Cardiac fibroblast (primary cell): ENCODE results near the gene TMEM38A.

Source experiments
- DNase-seq, 2 donors: peaks; one replicate each; pipeline versions ENCODE4 v3.0.0 to v3.0.0-alpha.2; 2010; ENCODE audit warnings: low read depth in 2 of 2
- H3K4me3 ChIP-seq, 2 donors: replicated peaks in 1 of 2; 1 replicate in 1 of 2; 2 replicates in 1 of 2; pipeline ENCODE4 v1.5.1; 2011; ENCODE audit warnings: low read depth in 2 of 2, low read length in 2 of 2, mild to moderate bottlenecking in 2 of 2, moderate library complexity in 1 of 2
- CTCF ChIP-seq: IDR thresholded peaks from one replicate; pipeline ENCODE4 v1.5.1; 2011; ENCODE audit warnings: low read depth, mild to moderate bottlenecking, low read length, inconsistent platforms

The TMEM38A gene

DNA sequence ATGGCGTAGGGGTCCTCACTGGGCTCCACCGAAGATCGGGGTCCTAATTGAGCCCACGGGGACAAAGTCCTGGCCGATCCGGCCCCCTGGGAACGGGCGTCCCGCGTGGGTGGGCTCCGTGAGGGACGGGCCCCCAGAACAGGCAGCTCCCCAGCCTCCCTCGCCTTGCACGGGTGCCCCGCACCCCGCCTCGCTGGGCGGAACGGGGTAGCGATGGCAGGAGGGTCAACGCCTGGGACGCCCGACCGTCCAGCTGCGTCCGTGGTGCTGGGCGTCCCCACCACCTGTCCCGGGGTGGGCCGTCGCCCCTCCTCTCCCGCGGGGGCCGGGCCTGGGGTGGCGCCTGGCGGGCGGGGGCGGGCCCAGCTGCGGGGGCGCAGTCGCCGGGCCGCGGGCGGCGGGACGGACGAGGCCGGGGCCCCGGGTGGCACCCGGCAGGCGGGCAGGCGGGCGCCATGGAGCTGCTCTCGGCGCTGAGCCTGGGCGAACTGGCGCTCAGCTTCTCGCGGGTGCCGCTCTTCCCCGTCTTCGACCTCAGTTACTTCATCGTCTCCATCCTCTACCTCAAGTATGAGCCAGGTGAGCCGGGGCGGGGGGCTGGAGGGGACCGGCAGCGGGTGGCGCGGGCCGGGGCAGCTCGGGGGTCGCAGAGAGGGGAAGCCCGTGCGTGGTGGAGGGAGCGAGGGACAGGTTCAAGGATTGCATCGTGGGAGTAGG lies at the start of gene TMEM38A:
TMEM38A (plus strand) TSS at position 377 of the 717 bp plus-strand sequence; CDS start at position 456, 79 bp downstream.
- no peak for DNase-seq
- H3K4me3 ChIP-seq, result peak within 1 kb of the TSS; percentile 83 to 93
- no peak for TF ChIP-seq CTCF

DNA sequence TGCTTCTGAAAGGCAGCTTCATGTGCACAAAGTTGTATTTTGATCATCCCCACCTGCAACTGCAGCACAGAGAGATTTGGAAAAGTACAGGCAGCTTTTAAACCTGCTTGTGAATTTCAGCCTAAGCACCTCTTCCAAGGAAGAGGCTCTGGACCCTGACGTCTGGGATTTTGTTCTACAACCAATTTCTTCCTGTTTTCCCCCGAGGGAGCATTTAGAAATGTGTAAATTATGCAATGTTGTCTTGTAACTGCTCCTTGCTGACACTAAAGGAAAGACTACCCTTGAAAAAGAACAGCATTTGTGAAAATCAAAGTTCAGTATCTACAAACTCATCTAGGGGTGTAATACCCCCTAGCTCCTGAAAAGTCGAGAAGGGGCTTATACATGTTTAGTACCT lies 48.3 kb upstream of the TMEM38A start:
- H3K4me3 ChIP-seq, result no peak overlapping the region
- peak; percentile 54 to 57 for DNase-seq
- no peak for TF ChIP-seq CTCF

DNA sequence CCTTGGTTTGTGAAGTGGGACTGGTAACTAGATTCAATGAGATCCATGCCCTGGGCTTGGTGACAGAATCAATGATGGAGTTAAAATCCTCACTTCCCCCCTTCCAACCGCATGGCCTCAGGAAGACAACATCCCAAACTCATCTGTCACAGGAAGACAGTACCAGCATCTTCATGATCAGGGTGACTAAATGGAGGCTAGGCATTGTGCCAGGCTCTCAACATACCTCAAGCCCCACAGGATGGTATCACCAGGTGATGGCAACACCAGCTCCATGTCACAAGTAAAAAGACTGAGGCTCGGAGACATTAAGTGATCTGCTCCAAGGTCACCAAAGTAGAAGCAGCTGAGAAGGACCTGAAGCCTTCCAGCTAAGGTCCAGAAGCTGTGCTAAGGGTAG lies 47.1 kb upstream of the TMEM38A start:
- TF ChIP-seq CTCF, result no peak
- DNase-seq, result no peak
- no peak overlapping the region for H3K4me3 ChIP-seq

DNA sequence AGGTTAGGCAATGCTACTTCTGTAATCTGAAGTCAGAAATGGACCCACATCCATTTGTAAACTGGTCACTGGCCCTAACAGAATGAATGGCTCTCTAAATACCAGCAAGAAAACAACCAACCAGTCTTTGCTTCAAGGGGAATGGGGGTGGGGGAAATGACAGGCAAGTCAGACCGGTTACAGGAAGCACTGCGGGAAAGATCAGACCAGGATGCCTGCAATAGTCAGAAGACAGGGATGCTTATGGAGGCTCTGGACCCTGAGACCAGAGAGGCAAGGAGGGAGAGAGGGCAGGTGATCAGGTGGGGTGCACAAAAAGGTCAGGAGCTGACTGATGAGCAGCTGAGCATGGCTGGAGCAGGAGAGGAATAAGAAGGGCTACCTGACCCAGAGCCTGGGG lies 46.0 kb upstream of the TMEM38A start:
- TF ChIP-seq CTCF, result no peak
- DNase-seq, result no peak
- no peak overlapping the region for H3K4me3 ChIP-seq

- no peak overlapping the region for H3K4me3 ChIP-seq
- peak in 1 of 2 donors; percentile 29 for DNase-seq
- no peak for TF ChIP-seq CTCF
Observed at GRCh38 chr19:16615808-16616207, 45.1 kb upstream of the TMEM38A start.

DNA sequence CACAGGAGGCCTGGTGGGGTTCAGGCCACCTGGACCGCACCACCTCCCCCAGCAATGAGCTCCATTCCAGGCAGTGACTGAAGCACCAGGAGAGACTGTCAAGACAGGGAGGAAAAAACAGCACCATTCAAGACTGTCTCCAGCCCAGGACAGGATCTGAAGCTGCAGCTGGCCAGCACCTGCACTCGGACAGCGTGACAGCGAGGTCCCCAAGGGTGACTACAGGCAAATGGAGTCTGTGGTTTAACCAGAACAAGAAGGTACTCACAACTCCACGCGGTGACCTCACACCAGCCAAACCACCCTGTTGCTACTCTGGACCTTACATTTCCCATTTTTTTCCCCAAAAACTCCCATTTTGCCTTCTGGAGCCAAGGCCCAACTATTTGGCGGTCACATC lies 42.7 kb upstream of the TMEM38A start:
- no peak for DNase-seq
- no peak for TF ChIP-seq CTCF
- H3K4me3 ChIP-seq, result no peak overlapping the region

GRCh38 chr19:16619457-16619856 lies 41.5 kb upstream of the TMEM38A start:
- no peak for TF ChIP-seq CTCF
- no peak for DNase-seq

More at GRCh38 chr19:16619457-16619856, 41.5 kb upstream of the TMEM38A start:
- H3K4me3 ChIP-seq, result no peak overlapping the region
